NCI-H187 (cell line): ENCODE results near the gene E2F4.

ENCODE experiments used
- DNase-seq, 2 experiments: peaks; one replicate each; lab custom pipeline; 2025; lab: John Stamatoyannopoulos, UW

The E2F4 gene

DNA sequence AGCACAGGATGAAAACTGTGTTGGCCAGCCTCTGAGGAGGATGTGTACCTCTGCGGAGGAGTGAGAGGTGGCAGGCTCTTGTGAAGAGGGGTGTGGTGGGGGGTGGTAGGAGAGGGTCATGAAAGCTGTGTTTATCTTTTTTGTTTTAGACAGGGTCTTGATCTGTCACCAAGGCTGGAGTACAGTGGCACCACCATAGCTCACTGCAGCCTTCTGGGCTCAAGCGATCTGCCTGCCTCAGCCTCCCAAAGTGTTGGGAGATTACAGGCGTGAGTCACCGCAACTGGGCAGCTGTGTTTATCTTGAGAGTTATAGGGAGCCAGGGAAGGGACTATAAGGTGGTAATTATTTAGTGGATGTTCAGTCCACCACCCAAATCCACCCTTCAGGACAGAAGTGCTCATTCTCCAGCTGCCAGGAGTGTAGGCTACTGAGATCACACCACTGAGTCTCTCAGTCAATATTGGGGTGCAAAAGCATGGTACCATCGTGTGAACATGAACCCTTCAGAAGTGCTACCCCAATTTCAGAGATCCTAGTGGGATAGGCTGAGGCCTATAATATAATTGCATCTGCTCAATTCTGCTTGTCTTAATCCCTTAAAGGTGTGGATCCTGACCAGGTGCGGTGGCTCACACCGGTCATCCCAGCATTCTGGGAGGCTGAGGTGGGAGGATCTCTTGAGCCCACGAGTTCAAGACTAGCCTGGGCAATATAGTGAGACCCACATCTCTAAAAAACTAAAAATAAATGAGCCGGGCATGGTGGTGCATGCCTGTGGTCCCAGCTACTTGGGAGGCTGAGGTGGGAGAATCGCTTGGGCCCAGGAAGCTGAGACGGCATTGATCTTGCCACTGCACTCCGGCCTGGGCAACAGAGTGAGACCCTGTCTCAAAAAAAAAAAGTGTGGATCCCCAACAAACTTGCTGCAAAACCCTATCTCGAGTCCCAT, 1.2 kb upstream of the E2F4 start:
- DNase-seq, result no peak

DNA sequence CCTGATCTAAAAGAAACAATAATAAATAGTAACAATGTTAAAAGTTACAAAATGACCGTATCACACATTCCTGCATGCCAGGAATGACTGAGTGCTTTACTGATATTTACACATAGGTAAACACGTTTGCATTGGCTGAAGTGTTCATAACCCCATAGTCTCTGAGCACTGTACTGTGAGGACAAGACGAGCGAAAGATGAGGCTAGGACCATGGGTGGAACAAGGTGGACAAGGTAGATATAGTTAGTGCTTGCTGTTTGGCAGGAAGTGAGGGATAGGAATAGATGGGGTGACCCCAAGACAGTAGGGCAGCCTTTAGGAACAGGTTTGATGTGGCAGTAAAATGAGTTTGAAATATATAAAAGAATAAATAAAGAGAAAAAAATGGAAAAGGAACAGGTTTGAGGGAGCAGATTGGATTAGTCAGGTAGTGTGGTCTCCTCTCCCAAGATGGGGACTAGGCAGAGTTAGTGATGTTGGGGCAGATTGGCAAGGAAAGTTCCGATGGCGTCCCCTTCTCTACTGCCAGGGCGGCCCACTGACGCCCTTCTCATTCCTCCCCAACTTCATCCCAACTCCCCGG, 452 bp upstream of the E2F4 start:
- no peak for DNase-seq

DNA sequence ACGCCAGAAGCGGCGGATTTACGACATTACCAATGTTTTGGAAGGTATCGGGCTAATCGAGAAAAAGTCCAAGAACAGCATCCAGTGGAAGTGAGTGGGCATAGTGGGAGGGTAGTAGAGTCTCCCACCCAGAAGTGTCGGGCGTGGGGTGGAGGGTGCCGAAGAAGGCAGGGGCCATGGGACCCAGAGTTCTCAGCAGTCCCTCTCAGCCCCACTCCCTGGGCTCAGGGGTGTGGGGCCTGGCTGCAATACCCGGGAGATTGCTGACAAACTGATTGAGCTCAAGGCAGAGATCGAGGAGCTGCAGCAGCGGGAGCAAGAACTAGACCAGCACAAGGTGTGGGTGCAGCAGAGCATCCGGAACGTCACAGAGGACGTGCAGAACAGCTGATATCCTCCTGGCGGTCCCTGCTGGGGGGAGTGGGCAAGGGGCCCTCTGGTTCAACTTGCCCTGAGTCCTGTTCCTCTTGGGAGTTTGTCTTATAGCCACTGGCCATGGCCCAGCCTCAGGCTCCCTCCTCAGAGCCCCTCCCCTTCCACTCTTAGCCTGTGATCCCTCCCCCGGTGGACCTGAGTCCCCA, 916 bp downstream of the E2F4 start:
- DNase-seq, result no peak

- DNase-seq, result no peak
Measured at GRCh38 chr16:67193536-67193935, 1.6 kb downstream of the E2F4 start.

DNA sequence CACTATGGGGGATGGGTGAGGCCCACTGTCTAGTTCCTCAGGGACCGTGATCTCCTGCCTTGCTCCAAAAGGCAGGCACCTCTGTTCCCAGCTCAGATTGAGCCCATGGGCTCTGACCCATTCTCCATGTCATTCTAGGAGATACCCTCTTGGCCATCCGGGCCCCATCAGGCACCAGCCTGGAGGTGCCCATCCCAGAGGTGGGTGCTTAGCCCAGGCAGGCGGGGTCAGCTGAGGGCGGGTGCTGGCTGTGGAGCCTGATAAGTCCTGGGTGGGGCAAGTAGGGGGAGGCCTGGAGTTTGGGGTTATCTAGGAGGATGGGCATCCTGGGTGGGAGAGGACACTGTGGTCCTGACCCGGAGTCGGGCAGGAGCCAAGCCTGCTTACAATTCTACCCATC, 2.3 kb downstream of the E2F4 start:
- no peak for DNase-seq

DNA sequence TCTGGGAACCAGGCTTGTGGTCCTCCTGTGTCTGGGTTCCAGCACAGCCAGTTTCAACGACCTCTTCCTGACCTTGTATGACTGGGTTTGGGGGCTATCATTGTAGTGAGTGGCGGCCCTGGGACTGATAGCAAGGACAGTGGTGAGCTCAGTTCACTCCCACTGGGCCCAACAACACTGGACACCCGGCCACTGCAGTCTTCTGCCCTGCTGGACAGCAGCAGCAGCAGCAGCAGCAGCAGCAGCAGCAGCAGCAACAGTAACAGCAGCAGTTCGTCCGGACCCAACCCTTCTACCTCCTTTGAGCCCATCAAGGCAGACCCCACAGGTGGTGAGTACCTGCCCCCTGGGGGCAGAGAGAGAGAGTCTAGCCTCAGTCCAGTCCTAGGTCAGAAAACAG, 3.7 kb downstream of the E2F4 start:
- DNase-seq, result no peak

GRCh38 chr16:67196881-67197280, 4.9 kb downstream of the E2F4 start:
- no peak for DNase-seq

- no peak for DNase-seq
Measured at GRCh38 chr16:67197704-67198103, 5.7 kb downstream of the E2F4 start.

GRCh38 chr16:67198238-67198734, 6.3 kb downstream of the E2F4 start:
- no peak for DNase-seq

GRCh38 chr16:67199011-67199807, 7.3 kb downstream of the E2F4 start, which contains the start of gene ELMO3:
ELMO3 (plus strand) TSS chr16:67199131; CDS start chr16:67199327, 196 bp downstream.
- DNase-seq, result no peak

GRCh38 chr16:67199808-67200198, 7.8 kb downstream of the E2F4 start:
- DNase-seq, result no peak

- DNase-seq, result no peak
Measured at GRCh38 chr16:67200491-67200890, 8.5 kb downstream of the E2F4 start.

GRCh38 chr16:67201411-67202345, 9.7 kb downstream of the E2F4 start:
- no peak for DNase-seq

GRCh38 chr16:67202426-67202825, 10.5 kb downstream of the E2F4 start:
- no peak for DNase-seq

DNA sequence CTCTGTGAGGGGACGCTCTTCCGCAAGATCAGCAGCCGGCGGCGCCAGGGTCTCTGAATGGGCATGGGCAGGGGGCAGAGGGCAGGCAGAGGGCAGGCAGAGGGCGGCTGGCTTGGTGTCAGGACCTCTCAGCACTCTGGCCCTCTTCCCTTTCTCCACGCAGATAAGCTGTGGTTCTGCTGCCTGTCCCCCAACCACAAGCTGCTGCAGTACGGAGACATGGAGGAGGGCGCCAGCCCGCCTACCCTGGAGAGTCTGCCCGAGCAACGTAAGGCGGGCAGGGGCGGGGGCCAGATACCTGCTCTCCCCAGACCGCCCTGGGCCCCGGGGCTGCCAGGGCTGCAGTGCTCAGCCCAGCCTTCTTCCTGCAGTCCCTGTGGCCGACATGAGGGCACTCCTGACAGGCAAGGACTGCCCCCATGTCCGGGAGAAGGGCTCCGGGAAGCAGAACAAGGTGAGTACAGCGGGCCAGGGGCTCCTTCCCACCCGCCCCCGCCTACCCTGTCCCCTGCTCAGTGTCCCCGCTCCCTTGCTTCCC, 11.1 kb downstream of the E2F4 start:
- DNase-seq, result no peak

GRCh38 chr16:67204076-67204475, 12.1 kb downstream of the E2F4 start:
- no peak for DNase-seq

DNA sequence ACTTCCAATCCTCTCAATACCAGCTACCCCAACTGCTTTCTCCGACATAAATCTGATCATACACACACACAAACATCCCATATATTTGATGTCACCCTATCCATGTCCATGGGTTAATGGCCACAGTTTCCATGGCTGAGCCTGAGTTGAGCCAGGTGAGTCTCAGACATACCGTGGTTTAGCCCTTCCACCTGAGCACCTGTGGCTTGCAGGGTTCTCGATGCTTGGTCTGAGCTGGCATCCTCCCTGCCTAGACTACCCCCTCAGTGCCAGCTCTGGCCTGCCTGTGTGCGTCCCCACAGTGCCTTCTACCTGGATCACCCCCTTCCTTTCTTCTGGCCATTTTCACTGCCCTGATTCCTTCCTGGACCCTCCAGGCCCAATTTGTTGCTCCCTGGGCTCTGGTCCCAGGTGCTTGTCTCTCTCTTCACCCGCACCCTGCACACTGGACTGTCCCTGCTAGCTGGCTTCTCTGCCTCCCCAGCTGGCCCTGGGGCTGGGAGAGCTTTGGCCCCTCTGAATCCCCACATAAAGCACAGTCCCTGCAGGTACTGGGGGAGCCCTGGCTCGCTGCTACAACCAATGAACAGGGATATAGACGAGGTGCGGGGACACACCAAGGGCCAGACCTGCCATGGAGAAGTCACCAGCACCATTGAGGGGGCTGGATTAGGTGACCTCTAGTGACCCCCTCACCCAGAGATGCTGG, 14.3 kb downstream of the E2F4 start:
- no peak for DNase-seq

DNA sequence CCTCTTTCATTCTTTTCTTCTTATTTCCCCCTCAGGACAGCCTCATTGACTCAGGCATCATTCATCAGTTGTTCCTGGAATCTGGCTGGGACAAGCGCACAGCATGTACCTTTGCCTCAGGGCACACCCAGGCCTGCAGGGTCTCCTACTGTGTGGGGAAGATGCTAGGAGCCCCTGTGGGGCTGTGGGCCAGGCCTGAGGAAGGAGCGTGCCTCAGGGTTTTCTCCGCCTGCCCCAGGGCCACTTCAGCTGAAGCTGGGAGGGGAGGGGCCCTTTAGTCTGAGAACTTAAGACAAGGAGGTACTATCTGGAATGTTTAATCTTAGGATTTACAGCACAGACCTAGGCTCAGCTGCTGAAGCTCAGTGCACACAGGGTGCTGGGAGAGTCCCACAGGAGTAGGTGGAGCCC, 14.9 kb downstream of the E2F4 start:
- DNase-seq, result no peak

GRCh38 chr16:67207249-67208091, 15.5 kb downstream of the E2F4 start:
- no peak for DNase-seq
